HepG2 (cell line): Measurements from ENCODE around the gene AGR2. TPM values are rescaled to one million over a fixed set of nuclear protein-coding genes. Genes with fewer than 3 reads are reported as not detected.

Experiments used
- ASH2L ChIP-seq: fragments of 300-600, 200-600 bp; sonication (generic); IDR thresholded peaks from 2 replicates; pipeline ENCODE4 v1.7.0; 2017; ENCODE audit warnings: low read depth, mild to moderate bottlenecking, moderate library complexity, mixed read lengths, low read length; ENCODE audit not compliant: insufficient read length
- GABPB1 ChIP-seq: IDR thresholded peaks from 2 replicates; pipeline ENCODE4 v1.6.1; 2016; ENCODE audit warnings: mild to moderate bottlenecking, missing genetic modification reagents, moderate library complexity, missing compliant biosample characterization
- GFI1 ChIP-seq: sonication (generic); formaldehyde crosslinking; IDR thresholded peaks from 2 replicates; pipeline ENCODE4 v1.5.0; 2020; ENCODE audit warnings: missing genetic modification reagents, mild to moderate bottlenecking, borderline replicate concordance
- HHEX ChIP-seq: IDR thresholded peaks from 2 replicates; pipeline ENCODE4 v1.6.1; 2016; ENCODE audit warnings: control low read depth
- HOXA3 ChIP-seq: sonication (generic); formaldehyde crosslinking; IDR thresholded peaks from 2 replicates; pipeline ENCODE4 v1.5.0; 2020; ENCODE audit warnings: missing genetic modification reagents
- KMT2B ChIP-seq: IDR thresholded peaks from 2 replicates; pipeline ENCODE4 v1.6.1; 2016; ENCODE audit warnings: missing genetic modification reagents, missing compliant biosample characterization
- MTF2 ChIP-seq: sonication (generic); formaldehyde crosslinking; IDR thresholded peaks from 2 replicates; pipeline ENCODE4 v1.5.0; 2020; ENCODE audit warnings: missing genetic modification reagents, borderline replicate concordance
- MXD4 ChIP-seq: IDR thresholded peaks from 2 replicates; pipeline ENCODE4 v1.6.1; 2016; ENCODE audit warnings: mild to moderate bottlenecking, missing biosample characterization, missing genetic modification reagents
- SRY ChIP-seq: sonication (generic); formaldehyde crosslinking; IDR thresholded peaks from 2 replicates; pipeline ENCODE4 v1.8.0; 2022; ENCODE audit warnings: mild to moderate bottlenecking, missing genetic modification reagents
- ZFP1 ChIP-seq: IDR thresholded peaks from 2 replicates; pipeline ENCODE4 v1.6.1; 2016
- ZNF10 ChIP-seq: sonication (generic); formaldehyde crosslinking; IDR thresholded peaks from 2 replicates; pipeline ENCODE4 v1.4.0; 2020; ENCODE audit warnings: mild to moderate bottlenecking, low read depth, missing genetic modification reagents, borderline replicate concordance
- ZNF264 ChIP-seq: sonication (generic); formaldehyde crosslinking; IDR thresholded peaks from 2 replicates; pipeline ENCODE4 v1.4.0; 2020; ENCODE audit warnings: missing genetic modification reagents
- ZNF451 ChIP-seq: sonication (generic); formaldehyde crosslinking; IDR thresholded peaks from 2 replicates; pipeline ENCODE4 v1.5.0; 2020; ENCODE audit warnings: mild to moderate bottlenecking, missing genetic modification reagents
- ZNF605 ChIP-seq: sonication (generic); formaldehyde crosslinking; IDR thresholded peaks from 2 replicates; pipeline ENCODE4 v1.8.0; 2022; ENCODE audit warnings: mild to moderate bottlenecking, missing genetic modification reagents
- ZNF709 ChIP-seq: sonication (generic); formaldehyde crosslinking; IDR thresholded peaks from 2 replicates; pipeline ENCODE4 v1.5.0; 2020; ENCODE audit warnings: mild to moderate bottlenecking, missing genetic modification reagents
- ZSCAN21 ChIP-seq: sonication (generic); formaldehyde crosslinking; IDR thresholded peaks from 2 replicates; pipeline ENCODE4 v1.8.0; 2022; ENCODE audit warnings: mild to moderate bottlenecking, missing genetic modification reagents, moderate library complexity, borderline replicate concordance
- polyA plus RNA-seq, 8 experiments: library from polyadenylated mRNA; depleted of rRNA in 3 of 8; stranded (reverse) in 7 of 8; unstranded in 1 of 8; fragments of >200 nt; fragmentation: Illumina TruSeq in 4 of 8; extraction: Trizol in 4 of 8; gene quantifications; 2 replicates each; pipeline versions ENCODE4 v1.2.1 to v1.2.3, GENCODE V29; 2011 to 2016; ENCODE audit warnings: low read depth in 4 of 8, missing spikeins in 1 of 8, mixed read lengths in 1 of 8; ENCODE audit not compliant: insufficient read depth in 1 of 8
- total RNA-seq, 5 experiments: library from RNA; depleted of rRNA; stranded (reverse); fragments of >200 nt; fragmentation: Illumina TruSeq; extraction: Trizol; gene quantifications; 2 replicates each; pipeline ENCODE4 v1.2.3, GENCODE V29; 2016; ENCODE audit warnings: low read depth in 1 of 5
- TF ChIP-seq, protein P1 (sequence below): sonication (generic); formaldehyde crosslinking; IDR thresholded peaks from 2 replicates; pipeline ENCODE4 v1.9.0; 2022; ENCODE audit warnings: missing genetic modification reagents, mild to moderate bottlenecking, borderline replicate concordance
- TF ChIP-seq, protein P2 (sequence below): IDR thresholded peaks from 2 replicates; pipeline ENCODE4 v1.4.0; 2020; ENCODE audit warnings: mild to moderate bottlenecking, missing genetic modification reagents
- TF ChIP-seq, protein P3 (sequence below): sonication (generic); formaldehyde crosslinking; IDR thresholded peaks from 2 replicates; pipeline ENCODE4 v1.4.0; 2020; ENCODE audit warnings: mild to moderate bottlenecking, missing genetic modification reagents, borderline replicate concordance

Gene AGR2
- total and polyA plus RNA-seq, 2 of the 13 experiments (the other 11 are each of a cell fraction or from before 2014, with no cell fraction given), result 1.7 to 2.9 TPM

DNA sequence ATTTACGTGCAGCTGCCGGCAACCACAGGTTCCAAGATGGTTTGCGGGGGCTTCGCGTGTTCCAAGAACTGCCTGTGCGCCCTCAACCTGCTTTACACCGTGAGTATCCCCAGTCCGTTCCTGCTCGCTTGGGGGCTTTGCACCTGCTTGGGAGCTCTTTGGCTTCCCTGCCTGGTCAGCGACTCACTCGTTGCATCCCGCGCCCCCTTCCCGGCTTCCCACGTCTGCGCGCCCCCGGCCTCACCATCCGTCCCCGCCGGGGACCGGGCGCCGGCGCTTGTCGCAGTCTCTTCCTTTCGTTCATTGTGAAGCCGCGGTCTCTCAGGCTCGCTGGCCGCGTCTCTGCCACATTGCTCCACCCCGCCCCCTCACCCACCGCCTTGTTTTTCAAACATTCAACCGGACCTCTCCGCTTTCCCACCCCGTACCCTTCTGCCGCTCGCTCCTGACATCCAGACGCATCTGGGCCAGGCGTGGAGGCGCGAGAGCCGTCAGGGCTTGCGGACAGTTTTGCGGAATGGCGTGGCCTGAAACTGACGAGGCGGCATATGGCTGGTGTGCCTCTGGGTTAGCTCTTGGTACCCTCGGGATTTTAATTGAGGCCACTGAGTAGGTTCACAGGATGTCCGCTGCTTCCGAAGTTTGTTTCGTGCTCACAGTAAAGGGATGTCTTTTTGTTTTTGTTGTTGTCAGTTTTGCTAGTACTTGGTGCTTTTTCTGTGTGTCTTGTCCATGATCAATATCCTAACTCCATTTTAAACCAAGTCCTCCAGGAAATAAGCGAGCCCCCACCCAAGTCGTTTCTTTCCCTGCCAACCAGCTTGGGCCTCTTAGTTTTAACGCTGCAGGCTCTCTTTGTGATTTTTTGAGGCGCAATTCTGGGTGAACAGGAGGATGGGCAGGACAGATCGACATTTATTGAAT lies 50.6 kb downstream of the AGR2 start (continued):
- TF ChIP-seq ZNF709 (CRISPR knock-in tag), result peak; percentile 58; the same call in 1 of the 2 replicates
- TF ChIP-seq ASH2L, result peak; percentile 61
- TF ChIP-seq GABPB1 (CRISPR knock-in tag), result peak; percentile 25; the same call in 1 of the 2 replicates
- TF ChIP-seq ZSCAN21 (CRISPR knock-in tag), result peak; percentile 47; the same call in 1 of the 2 replicates
- TF ChIP-seq, protein P1, sequence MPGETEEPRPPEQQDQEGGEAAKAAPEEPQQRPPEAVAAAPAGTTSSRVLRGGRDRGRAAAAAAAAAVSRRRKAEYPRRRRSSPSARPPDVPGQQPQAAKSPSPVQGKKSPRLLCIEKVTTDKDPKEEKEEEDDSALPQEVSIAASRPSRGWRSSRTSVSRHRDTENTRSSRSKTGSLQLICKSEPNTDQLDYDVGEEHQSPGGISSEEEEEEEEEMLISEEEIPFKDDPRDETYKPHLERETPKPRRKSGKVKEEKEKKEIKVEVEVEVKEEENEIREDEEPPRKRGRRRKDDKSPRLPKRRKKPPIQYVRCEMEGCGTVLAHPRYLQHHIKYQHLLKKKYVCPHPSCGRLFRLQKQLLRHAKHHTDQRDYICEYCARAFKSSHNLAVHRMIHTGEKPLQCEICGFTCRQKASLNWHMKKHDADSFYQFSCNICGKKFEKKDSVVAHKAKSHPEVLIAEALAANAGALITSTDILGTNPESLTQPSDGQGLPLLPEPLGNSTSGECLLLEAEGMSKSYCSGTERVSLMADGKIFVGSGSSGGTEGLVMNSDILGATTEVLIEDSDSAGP (CRISPR knock-in tag), result peak; percentile 43; the same call in 1 of the 2 replicates
- TF ChIP-seq, protein P2, sequence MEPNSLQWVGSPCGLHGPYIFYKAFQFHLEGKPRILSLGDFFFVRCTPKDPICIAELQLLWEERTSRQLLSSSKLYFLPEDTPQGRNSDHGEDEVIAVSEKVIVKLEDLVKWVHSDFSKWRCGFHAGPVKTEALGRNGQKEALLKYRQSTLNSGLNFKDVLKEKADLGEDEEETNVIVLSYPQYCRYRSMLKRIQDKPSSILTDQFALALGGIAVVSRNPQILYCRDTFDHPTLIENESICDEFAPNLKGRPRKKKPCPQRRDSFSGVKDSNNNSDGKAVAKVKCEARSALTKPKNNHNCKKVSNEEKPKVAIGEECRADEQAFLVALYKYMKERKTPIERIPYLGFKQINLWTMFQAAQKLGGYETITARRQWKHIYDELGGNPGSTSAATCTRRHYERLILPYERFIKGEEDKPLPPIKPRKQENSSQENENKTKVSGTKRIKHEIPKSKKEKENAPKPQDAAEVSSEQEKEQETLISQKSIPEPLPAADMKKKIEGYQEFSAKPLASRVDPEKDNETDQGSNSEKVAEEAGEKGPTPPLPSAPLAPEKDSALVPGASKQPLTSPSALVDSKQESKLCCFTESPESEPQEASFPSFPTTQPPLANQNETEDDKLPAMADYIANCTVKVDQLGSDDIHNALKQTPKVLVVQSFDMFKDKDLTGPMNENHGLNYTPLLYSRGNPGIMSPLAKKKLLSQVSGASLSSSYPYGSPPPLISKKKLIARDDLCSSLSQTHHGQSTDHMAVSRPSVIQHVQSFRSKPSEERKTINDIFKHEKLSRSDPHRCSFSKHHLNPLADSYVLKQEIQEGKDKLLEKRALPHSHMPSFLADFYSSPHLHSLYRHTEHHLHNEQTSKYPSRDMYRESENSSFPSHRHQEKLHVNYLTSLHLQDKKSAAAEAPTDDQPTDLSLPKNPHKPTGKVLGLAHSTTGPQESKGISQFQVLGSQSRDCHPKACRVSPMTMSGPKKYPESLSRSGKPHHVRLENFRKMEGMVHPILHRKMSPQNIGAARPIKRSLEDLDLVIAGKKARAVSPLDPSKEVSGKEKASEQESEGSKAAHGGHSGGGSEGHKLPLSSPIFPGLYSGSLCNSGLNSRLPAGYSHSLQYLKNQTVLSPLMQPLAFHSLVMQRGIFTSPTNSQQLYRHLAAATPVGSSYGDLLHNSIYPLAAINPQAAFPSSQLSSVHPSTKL, result no peak
- no peak for TF ChIP-seq ZNF10
- TF ChIP-seq MTF2 (CRISPR knock-in tag), result peak; percentile 61; the same call in 1 of the 2 replicates
- TF ChIP-seq HOXA3 (CRISPR knock-in tag), result no peak
- no peak for TF ChIP-seq ZNF451 (CRISPR knock-in tag)
- TF ChIP-seq KMT2B (CRISPR knock-in tag), result peak; percentile 63; the same call in 1 of the 2 replicates
- TF ChIP-seq ZNF264 (CRISPR knock-in tag), result no peak
- TF ChIP-seq HHEX, result no peak
- 0 out of 2 replicates have a peak, but pooled peaks have one; percentile 31 for TF ChIP-seq ZNF605 (CRISPR knock-in tag)
- TF ChIP-seq ZFP1 (CRISPR knock-in tag), result no peak
- peak; percentile 58; the same call in 1 of the 2 replicates for TF ChIP-seq SRY (CRISPR knock-in tag)
- TF ChIP-seq MXD4 (CRISPR knock-in tag), result no peak
- TF ChIP-seq, protein P3, sequence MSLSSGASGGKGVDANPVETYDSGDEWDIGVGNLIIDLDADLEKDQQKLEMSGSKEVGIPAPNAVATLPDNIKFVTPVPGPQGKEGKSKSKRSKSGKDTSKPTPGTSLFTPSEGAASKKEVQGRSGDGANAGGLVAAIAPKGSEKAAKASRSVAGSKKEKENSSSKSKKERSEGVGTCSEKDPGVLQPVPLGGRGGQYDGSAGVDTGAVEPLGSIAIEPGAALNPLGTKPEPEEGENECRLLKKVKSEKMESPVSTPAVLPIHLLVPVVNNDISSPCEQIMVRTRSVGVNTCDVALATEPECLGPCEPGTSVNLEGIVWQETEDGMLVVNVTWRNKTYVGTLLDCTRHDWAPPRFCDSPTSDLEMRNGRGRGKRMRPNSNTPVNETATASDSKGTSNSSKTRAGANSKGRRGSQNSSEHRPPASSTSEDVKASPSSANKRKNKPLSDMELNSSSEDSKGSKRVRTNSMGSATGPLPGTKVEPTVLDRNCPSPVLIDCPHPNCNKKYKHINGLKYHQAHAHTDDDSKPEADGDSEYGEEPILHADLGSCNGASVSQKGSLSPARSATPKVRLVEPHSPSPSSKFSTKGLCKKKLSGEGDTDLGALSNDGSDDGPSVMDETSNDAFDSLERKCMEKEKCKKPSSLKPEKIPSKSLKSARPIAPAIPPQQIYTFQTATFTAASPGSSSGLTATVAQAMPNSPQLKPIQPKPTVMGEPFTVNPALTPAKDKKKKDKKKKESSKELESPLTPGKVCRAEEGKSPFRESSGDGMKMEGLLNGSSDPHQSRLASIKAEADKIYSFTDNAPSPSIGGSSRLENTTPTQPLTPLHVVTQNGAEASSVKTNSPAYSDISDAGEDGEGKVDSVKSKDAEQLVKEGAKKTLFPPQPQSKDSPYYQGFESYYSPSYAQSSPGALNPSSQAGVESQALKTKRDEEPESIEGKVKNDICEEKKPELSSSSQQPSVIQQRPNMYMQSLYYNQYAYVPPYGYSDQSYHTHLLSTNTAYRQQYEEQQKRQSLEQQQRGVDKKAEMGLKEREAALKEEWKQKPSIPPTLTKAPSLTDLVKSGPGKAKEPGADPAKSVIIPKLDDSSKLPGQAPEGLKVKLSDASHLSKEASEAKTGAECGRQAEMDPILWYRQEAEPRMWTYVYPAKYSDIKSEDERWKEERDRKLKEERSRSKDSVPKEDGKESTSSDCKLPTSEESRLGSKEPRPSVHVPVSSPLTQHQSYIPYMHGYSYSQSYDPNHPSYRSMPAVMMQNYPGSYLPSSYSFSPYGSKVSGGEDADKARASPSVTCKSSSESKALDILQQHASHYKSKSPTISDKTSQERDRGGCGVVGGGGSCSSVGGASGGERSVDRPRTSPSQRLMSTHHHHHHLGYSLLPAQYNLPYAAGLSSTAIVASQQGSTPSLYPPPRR, result peak; percentile 18; the same call in 1 of the 2 replicates
- peak; percentile 55; the same call in 1 of the 2 replicates for TF ChIP-seq GFI1 (CRISPR knock-in tag)
